ENCODE measurements around the gene TSPAN31. TPM values are rescaled to one million over a fixed set of nuclear protein-coding genes. Genes with fewer than 3 reads are reported as not detected.

TSPAN31 gene
- total RNA-seq, 1 experiment from 2014 or later: 20.3 TPM

- H3K4me2 ChIP-seq (ENCODE audit: low read length): peak overlapping the region; percentile 87
- no peaks in the 10 kb centered on the region for H3F3A ChIP-seq (ENCODE audit: low read length, unreplicated experiment)
- intact Hi-C loops (cut with micrococcal nuclease): no loop called here
- ChIA-PET CTCF (interaction anchor here (2.0 kb wide), 1 partner anchor 10 kb away, joined by 9 read pairs; no protein-coding TSS in a partner anchor), POLR2A (ENCODE audit: unreplicated experiment) (no interaction called here)
- H3K27ac ChIP-seq (ENCODE audit: low read length): no peak overlapping the region
- H3K27me3 ChIP-seq (ENCODE audit: low read length): peaks cover 50% of the 10 kb centered on the region
- ATAC-seq (peak; percentile 65), DNase-seq (peak; percentile 45)
- TF ChIP-seq EZH2 (IDR thresholded peaks at IDR 0.05; ENCODE audit: low read length, unreplicated experiment): no peak
- TF ChIP-seq, protein P1, sequence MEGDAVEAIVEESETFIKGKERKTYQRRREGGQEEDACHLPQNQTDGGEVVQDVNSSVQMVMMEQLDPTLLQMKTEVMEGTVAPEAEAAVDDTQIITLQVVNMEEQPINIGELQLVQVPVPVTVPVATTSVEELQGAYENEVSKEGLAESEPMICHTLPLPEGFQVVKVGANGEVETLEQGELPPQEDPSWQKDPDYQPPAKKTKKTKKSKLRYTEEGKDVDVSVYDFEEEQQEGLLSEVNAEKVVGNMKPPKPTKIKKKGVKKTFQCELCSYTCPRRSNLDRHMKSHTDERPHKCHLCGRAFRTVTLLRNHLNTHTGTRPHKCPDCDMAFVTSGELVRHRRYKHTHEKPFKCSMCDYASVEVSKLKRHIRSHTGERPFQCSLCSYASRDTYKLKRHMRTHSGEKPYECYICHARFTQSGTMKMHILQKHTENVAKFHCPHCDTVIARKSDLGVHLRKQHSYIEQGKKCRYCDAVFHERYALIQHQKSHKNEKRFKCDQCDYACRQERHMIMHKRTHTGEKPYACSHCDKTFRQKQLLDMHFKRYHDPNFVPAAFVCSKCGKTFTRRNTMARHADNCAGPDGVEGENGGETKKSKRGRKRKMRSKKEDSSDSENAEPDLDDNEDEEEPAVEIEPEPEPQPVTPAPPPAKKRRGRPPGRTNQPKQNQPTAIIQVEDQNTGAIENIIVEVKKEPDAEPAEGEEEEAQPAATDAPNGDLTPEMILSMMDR (conservative IDR thresholded peaks at IDR 0.05; ENCODE audit: low read depth, low read length): peak; percentile 44
- no peak for TF ChIP-seq EZH2phosphoT487 (IDR thresholded peaks at IDR 0.05; ENCODE audit: borderline replicate concordance, low read length)
- no peaks in the 10 kb centered on the region for H3K9me3 ChIP-seq (ENCODE audit: low read length)
- H2AFZ ChIP-seq (ENCODE audit: low read length): peak overlapping the region; percentile 73
- H3K4me3 ChIP-seq (ENCODE audit: low read length): peak overlapping the region; percentile 64
- H3K79me2 ChIP-seq (ENCODE audit: low read length): no peaks in the 10 kb centered on the region
- no peaks in the 10 kb centered on the region for H3K36me3 ChIP-seq (ENCODE audit: low read depth, low read length)
- no peaks in the 10 kb centered on the region for H3K9me2 ChIP-seq (replicated peaks; ENCODE audit: low read length)
- no peak overlapping the region for H3K9ac ChIP-seq (ENCODE audit: low read length)
- no TSS peak for BruUV-seq (replicated peaks)
- H3K4me1 ChIP-seq (ENCODE audit: insufficient read depth, low read length): peaks cover 17% of the 10 kb centered on the region
- no peaks in the 10 kb centered on the region for H4K20me1 ChIP-seq (ENCODE audit: low read length)
Observed at GRCh38 chr12:57735952-57736740, 8.7 kb upstream of the TSPAN31 start.

DNA sequence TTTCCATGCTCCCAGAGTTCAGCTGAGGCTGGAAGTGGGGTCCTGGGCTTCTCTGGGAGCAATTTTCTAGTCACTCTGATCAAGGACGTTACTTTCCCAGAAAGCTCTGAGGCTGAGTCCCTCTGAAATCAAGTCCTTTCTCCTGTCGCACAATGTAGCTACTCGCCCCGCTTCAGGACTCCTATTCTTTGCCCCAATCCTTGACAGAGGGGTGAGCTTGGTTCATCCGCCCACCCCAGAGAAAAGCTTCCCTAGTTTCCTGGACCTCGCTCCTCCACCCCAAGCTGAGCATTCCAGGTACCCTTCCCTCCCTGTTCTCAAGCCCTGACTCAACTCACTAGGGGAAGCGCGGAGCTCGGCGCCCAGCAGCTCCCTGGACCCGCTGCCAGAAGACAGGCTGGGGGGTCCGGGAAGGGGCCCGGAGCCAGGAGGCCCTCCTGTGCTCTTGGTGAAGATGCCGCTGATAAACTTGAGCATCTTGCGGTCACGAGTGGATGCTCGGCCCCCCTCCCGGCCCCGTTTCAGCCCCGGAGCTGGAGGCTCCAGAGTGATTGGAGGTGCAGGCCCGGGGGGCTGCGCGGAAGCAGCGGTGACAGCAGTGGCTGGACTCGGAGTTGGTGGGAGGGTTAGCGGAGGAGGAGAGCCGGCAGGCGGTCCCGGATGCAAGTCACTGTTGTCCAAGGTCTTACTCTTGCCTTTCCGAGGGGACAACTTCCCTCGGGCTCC, 7.9 kb upstream of the TSPAN31 start:
- H2AFZ ChIP-seq (ENCODE audit: low read length): peak overlapping the region; percentile 73; the same call in 1 of the 2 replicates
- H3F3A ChIP-seq (ENCODE audit: low read length, unreplicated experiment): no peaks in the 10 kb centered on the region
- no peak overlapping the region for H3K27ac ChIP-seq (ENCODE audit: low read length)
- H3K9ac ChIP-seq (ENCODE audit: low read length): no peak overlapping the region
- ChIA-PET CTCF (interaction anchor here (0.6 to 2.0 kb wide), 2 partner anchors 11 to 214 kb away, joined by 9 to 12 read pairs; no protein-coding TSS in a partner anchor), POLR2A (ENCODE audit: unreplicated experiment) (no interaction called here)
- TF ChIP-seq, protein P1 (conservative IDR thresholded peaks at IDR 0.05; ENCODE audit: low read depth, low read length): no peak
- TF ChIP-seq EZH2phosphoT487 (IDR thresholded peaks at IDR 0.05; ENCODE audit: borderline replicate concordance, low read length): peak; percentile 18; the same call in 1 of the 2 replicates
- peaks cover 17% of the 10 kb centered on the region for H3K4me1 ChIP-seq (ENCODE audit: insufficient read depth, low read length)
- H3K79me2 ChIP-seq (ENCODE audit: low read length): no peaks in the 10 kb centered on the region
- H3K9me2 ChIP-seq (replicated peaks; ENCODE audit: low read length): no peaks in the 10 kb centered on the region
- H3K4me3 ChIP-seq (ENCODE audit: low read length): peak overlapping the region; percentile 64
- peak overlapping the region; percentile 87 for H3K4me2 ChIP-seq (ENCODE audit: low read length)
- BruUV-seq (replicated peaks): no TSS peak
- DNase-seq: no peak
- H4K20me1 ChIP-seq (ENCODE audit: low read length): no peaks in the 10 kb centered on the region
- intact Hi-C loops (cut with micrococcal nuclease): no loop called here
- peaks cover 50% of the 10 kb centered on the region for H3K27me3 ChIP-seq (ENCODE audit: low read length)
- ATAC-seq: peak; percentile 18
- no peaks in the 10 kb centered on the region for H3K36me3 ChIP-seq (ENCODE audit: low read depth, low read length)
- H3K9me3 ChIP-seq (ENCODE audit: low read length): no peaks in the 10 kb centered on the region

Data from PC-3 (cell line).